Measurements from ENCODE around the gene HNRNPA2B1. TPM values are rescaled to one million over a fixed set of nuclear protein-coding genes. Genes with fewer than 3 reads are reported as not detected.
"Not testable (repeated sequence)": the region's sequence is repeated elsewhere in the genome, so short reads cannot be mapped to it uniquely, and the experiment has no call there.

The HNRNPA2B1 gene
- total RNA-seq, 2 experiments from 2014 or later, result 968 to 975 TPM

DNA sequence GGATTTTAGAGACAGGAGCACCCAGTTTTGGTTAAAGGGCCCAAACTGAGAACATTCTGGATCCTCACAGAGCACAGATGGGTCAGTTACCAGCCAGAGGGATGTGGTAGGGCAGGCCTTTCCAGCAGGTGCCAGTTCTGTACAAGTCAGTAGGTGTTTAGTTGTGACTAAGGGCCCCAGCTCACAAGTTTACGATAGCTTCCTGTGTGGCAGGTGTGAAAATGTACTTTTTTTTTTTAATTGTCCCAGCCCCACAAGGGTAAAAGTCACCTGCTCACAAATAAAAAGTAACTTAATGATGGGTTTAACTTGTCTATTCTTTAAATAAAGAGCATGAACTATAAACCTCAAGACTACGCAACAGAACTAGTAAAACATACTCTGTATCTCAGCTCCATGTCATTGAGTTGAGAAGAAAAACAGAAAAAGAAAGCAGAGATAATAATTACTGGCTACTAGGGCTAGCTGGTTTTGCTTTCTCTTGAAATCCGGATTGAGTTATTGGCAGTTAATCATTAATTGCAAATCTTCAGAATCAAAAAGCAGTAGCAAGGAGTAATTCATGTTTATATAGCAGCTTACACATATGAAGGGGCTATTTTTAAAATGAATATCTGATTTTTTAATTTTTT, 33.1 kb downstream of the HNRNPA2B1 start:
- Mint-ChIP-seq H3K27me3 (no peaks in the 10 kb centered on the region), H3K4me1 (peaks cover 26% of the 10 kb centered on the region), H3K4me3 (peak overlapping the region; percentile 33), H3K36me3 (peaks cover 47% of the 10 kb centered on the region), H3K27ac (peak overlapping the region; percentile 87), H3K9me3 (peaks cover 2% of the 10 kb centered on the region)
- DNase-seq, result no peak

DNA sequence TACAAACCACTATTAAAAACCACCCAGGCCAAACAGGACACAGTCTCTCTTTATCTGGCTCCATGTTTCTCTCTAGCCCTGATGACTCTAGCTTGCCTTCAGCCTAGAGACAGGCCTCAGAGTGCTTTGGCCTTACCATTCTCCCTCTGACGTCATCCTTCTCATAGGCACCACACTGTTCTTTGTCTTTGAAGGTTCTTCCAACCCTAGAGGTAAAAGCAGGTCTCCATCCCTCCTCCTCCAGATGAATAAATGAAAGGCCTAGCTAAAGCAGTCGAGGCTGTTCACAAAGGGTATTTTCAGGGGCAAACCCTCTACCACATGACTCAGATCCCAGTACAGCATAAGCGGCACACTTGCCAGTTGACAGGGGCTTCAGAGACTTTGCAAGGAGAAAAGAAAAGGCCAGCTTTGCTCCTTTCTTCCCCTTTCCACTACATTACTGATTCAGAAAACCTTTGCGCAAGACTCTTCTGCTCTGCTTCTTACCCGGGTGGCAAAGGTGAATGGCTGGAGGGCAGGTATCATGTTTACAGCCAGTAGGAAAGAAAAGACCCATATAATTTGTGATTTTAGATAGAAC, 33.8 kb downstream of the HNRNPA2B1 start:
- Mint-ChIP-seq H3K4me1 (peaks cover 33% of the 10 kb centered on the region), H3K27ac (peak overlapping the region; percentile 87), H3K27me3 (no peaks in the 10 kb centered on the region), H3K4me3 (peak overlapping the region; percentile 33), H3K9me3 (peaks cover 2% of the 10 kb centered on the region), H3K36me3 (peaks cover 44% of the 10 kb centered on the region)
- no peak for DNase-seq

DNA sequence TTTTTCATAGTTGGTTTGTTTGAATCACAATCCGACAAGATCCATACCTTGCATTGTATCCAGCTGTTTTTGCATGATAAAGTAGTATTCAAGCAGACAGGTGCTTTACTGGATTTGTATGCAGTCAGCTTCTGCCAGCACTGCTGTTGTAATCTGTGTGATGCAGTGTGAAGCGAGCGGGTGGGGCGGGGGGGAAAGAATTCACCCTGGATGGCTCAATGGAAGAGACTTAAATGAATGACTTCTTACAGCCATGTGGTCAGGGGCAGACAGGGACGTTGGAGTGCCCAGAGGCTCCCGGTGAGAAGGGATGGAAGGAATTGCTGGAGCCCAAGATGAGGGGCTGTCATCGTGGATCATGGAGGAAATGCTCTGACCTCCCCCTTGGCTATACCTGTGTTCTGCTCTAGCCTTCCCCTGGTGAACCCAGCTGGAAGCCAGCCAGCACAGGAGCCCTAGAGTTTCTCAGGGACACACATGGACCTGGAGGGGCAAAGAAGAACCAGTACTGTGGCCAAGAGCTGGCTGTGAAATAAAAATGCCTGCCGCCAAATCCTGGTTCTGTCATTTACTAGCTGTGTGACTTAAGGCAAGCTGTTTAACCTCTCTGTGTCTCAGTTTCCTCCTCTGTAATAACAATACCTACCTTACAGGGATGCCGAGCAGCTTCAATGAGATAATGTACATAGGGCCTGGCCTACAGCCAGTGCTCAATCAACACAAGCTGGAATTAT, 34.4 kb downstream of the HNRNPA2B1 start:
- Mint-ChIP-seq H3K4me3 (no peak overlapping the region), H3K4me1 (peaks cover 35% of the 10 kb centered on the region), H3K9me3 (peaks cover 2% of the 10 kb centered on the region), H3K36me3 (peaks cover 45% of the 10 kb centered on the region), H3K27ac (peak overlapping the region; percentile 87), H3K27me3 (no peaks in the 10 kb centered on the region)
- DNase-seq, result no peak

DNA sequence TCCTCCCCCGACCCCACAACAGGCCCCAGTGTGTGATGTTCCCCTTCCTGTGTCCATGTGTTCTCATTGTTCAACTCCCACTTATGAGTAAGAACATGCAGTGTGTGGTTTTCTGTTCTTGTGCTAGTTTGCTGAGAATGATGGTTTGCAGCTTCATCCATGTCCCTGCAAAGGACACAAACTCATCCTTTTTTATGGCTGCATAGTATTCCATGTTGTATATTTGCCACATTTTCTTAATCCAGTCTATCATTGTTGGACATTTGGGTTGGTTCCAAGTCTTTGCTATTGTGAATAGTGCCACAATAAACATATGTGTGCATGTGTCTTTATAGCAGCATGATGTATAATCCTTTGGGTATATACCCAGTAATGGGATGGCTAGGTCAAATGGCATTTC, 36.7 kb downstream of the HNRNPA2B1 start:
- Mint-ChIP-seq H3K4me1 (peaks cover 55% of the 10 kb centered on the region), H3K36me3 (peaks cover 53% of the 10 kb centered on the region)
- H3K27me3 Mint-ChIP-seq, H3K9me3 Mint-ChIP-seq, DNase-seq, H3K27ac Mint-ChIP-seq, H3K4me3 Mint-ChIP-seq: not testable (repeated sequence)

DNA sequence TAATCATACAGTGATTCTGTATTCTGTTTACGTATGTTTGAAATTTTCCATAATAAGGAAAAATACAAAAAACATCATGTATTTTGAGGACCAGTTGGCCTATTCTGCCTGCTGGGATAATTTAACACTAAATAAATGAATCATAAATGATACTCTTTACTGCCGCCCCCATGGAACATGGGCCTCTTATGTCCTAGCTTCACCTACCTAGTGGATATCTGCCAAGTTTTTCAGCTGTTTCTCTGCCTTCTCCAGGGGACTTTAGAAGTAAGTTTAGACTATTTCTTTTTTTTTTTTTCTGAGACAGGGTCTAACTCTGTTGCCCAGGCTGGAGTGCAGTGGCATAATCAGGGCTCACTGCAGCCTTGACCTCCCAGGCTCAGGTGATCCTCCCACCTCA, 38.1 kb downstream of the HNRNPA2B1 start:
- DNase-seq, result no peak
- no peak overlapping the region for H3K27ac Mint-ChIP-seq
- no peaks in the 10 kb centered on the region for H3K27me3 Mint-ChIP-seq
- peaks cover 4% of the 10 kb centered on the region for H3K9me3 Mint-ChIP-seq
- H3K4me1 Mint-ChIP-seq, result peaks cover 64% of the 10 kb centered on the region
- H3K36me3 Mint-ChIP-seq, result peaks cover 62% of the 10 kb centered on the region
- no peak overlapping the region for H3K4me3 Mint-ChIP-seq

DNA sequence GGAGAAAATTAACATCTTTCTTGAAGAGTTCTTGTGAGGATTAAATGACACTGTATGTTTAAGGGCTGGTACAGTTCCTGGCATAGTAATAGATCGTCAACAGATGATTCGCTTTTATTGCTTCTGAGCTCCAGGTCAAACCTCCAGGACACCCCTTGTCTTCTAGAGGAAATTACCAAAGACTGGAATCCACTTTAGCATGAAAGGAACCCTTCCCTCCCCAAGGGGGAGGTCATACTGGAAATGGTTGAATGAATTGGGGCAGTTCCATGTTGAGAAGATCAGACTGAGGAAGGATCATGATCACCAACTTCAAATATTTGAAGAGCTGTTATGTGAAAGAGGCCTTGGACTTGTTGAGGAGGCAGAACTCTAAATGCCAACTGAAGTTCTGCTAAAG, 39.6 kb downstream of the HNRNPA2B1 start:
- Mint-ChIP-seq H3K4me1 (peaks cover 65% of the 10 kb centered on the region), H3K9me3 (peaks cover 5% of the 10 kb centered on the region), H3K4me3 (no peak overlapping the region), H3K27ac (no peak overlapping the region), H3K27me3 (no peaks in the 10 kb centered on the region), H3K36me3 (peaks cover 70% of the 10 kb centered on the region)
- DNase-seq, result no peak

DNA sequence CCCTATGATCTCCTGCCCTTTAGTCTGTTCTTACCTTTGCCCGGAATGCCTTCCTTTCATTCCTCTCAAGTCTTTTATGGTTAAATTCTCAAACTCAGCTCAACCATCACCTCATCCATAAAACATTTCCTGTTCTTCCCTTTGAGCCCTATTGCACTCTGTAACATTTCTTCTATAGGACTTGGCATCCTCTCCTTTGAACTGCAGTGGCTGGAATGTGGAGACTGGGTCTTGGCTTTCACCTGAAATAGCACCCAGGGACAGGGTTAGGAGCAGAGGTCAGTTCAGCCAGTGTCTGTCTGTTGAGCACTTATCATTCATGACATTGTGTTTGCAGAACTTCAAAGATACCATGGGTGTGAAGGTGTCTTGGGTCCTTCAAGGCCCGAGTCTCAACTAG, 41.3 kb downstream of the HNRNPA2B1 start:
- peaks cover 82% of the 10 kb centered on the region for H3K36me3 Mint-ChIP-seq
- H3K4me3 Mint-ChIP-seq, result no peak overlapping the region
- no peak for DNase-seq
- no peaks in the 10 kb centered on the region for H3K27me3 Mint-ChIP-seq
- peaks cover 82% of the 10 kb centered on the region for H3K4me1 Mint-ChIP-seq
- H3K9me3 Mint-ChIP-seq, result peaks cover 3% of the 10 kb centered on the region
- peak overlapping the region; percentile 1 for H3K27ac Mint-ChIP-seq

DNA sequence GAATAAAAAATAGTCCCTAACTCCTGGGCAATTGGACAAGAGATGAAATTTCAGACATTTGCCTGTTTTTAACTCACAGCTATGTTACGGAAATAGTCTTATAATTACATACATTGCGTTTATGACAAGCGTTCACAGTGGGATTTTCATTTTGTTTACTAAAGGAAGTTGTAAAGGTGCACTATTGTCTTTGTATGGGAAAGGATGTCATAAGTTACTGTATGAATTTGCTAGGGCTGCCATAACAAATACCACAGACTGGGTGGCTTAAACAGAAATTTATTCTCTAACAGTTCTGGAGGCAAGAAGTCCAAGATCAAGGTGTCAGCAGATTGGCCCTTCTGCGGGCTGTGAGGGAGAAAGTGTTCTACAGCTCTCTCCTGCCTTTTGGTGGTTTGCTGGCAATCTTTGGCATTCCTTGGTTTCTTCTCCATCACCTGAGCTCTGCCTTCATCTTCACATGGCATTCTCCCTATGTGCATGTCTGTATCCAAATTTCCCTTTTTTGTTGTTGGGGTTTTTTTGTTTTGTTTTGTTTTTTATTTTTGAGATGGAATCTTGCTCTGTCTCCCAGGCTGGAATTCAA, 42.9 kb downstream of the HNRNPA2B1 start:
- no peaks in the 10 kb centered on the region for H3K27me3 Mint-ChIP-seq
- peak overlapping the region; percentile 96 for H3K27ac Mint-ChIP-seq
- H3K36me3 Mint-ChIP-seq, result peaks cover 79% of the 10 kb centered on the region
- H3K9me3 Mint-ChIP-seq, result peaks cover 3% of the 10 kb centered on the region
- DNase-seq, result no peak
- H3K4me1 Mint-ChIP-seq, result peaks cover 83% of the 10 kb centered on the region
- H3K4me3 Mint-ChIP-seq, result peak overlapping the region; percentile 29

DNA sequence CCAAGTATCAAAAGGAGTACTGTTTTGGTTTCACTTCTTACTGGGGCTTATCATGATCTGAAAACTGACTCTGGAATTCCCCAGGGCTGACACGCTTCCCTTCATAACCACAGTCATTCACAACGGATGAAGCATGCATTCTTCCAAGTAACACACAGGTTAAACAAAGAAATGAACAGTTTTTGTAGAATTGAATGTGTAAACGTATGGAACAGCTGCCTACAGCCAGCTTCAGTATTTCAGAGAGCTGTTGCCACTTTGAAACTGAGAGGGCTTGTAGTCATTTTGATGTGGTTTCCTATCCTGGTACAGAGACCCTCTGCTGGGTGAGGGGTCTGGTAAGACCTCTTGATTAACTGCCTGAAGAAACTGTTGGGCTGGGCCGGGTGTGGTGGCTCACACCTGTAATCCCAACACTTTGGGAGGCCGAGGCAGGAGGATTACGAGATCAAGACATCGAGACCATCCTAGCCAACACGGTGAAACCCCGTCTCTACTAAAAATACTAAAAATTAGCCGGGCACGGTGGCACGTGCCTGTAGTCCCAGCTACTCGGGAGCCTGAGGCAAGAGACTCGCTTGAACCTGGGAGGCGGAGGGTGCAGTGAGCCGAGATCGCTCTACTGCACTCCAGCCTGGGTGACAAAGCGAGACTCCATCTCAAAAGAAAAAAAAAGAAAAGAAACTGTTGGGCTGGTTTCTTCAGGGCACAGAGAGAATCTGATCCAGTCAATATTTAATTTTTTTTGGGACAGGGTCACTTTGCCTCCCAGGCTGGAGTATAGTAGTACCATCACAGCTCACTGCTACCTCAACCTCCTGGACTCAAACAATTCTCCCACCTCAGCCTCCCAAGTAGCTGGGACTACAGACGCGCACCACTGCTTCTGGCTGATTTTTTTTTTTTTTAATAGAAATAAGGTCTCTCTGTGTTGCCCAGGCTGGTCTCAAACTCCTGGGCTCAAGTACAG, 43.8 kb downstream of the HNRNPA2B1 start:
- H3K27ac Mint-ChIP-seq, result peak overlapping the region; percentile 96
- H3K4me3 Mint-ChIP-seq, result peak overlapping the region; percentile 95
- H3K4me1 Mint-ChIP-seq, result peaks cover 75% of the 10 kb centered on the region
- H3K36me3 Mint-ChIP-seq, result peaks cover 76% of the 10 kb centered on the region
- DNase-seq, result peak; percentile 61
- H3K9me3 Mint-ChIP-seq, result peaks cover 3% of the 10 kb centered on the region
- no peaks in the 10 kb centered on the region for H3K27me3 Mint-ChIP-seq

DNA sequence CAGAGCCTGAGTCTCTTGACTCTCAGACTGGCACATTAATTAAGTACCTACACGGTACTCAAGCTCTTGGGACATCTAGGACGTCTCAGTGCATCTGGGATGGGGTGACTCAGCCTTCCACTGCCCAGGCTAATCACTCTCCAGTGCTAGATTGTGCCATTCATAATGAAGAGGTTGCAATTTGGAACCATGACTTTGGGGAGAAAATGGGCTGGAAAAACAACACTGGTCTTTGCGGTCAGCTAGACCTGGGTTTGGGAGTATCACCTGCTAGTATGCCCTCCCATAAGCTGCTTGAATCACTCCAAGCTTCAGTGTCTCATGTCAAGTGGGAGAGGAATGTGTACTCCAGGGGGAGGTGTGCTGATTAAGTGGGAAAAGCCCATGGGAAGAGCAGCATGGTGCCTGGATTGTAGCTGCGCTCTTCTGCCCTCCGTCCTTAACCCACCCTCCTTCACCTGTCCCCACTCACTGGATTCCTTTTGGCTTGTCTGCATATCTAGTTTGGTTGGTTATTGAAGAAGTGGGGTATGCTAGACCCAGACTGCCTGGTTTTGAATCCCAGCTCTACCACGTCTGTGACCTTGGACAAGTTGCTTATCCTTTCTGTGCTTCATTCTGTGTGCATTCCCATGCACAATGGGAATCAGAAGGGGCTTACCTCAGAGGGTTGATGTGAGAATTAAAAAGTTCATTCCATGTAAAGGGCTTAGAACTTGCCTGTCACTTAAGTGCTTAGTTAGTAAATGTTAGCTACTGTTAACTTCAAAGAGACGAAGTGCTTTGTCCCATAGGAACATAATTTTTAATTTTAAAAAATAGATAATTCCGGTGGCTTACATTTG, 44.8 kb downstream of the HNRNPA2B1 start:
- no peak for DNase-seq
- peak overlapping the region; percentile 95 for H3K4me3 Mint-ChIP-seq
- peak overlapping the region; percentile 96 for H3K27ac Mint-ChIP-seq
- H3K9me3 Mint-ChIP-seq, result peaks cover 5% of the 10 kb centered on the region
- no peaks in the 10 kb centered on the region for H3K27me3 Mint-ChIP-seq
- peaks cover 80% of the 10 kb centered on the region for H3K4me1 Mint-ChIP-seq
- H3K36me3 Mint-ChIP-seq, result peaks cover 68% of the 10 kb centered on the region

DNA sequence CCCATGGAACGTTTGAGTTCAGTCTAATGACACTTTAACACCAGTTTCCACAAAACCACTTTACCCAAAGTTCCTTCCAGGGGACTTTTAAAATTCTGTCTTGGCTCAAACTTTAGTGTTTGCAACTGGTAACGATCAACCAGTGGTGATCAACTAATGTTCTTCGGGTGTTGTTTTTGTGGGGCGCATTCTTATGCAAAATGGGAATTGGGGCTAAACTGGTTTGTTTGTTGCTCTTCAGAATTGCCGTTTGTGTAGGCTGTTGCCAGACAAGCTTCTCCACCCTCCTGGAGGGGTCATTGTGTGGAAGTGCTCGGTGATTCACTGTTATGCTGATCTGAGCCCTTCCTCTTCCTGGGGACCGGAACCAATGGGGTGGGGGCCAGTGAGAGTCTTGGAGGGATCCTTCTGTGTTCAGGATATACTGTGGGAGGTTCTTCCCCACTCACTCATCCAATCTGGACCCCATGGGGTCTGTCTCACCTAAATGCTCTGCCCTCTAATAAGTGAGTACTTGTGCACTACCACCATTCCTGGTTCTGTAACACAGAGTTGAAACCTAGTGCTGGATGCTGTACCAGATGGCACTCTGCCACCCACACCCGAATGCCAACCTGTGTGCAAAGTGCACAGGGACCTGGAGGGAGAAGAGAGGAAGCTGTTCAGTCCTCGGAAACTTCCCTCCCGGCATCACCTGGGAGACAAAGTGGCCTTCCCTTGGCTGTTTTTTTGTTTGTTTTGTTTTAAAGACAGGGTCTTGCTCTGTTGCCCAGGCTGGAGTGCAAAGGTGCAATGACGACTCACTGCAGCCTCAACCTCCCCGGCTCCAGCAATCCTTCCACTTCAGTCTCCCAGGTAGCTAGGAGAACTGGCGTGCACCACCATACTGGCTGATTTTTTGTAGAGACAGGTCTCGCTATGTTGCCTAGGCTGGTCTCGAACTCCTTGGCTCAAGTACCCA, 46.4 kb downstream of the HNRNPA2B1 start:
- Mint-ChIP-seq H3K36me3 (peaks cover 54% of the 10 kb centered on the region), H3K27ac (peak overlapping the region; percentile 96), H3K9me3 (peaks cover 5% of the 10 kb centered on the region), H3K27me3 (no peaks in the 10 kb centered on the region), H3K4me3 (peak overlapping the region; percentile 95), H3K4me1 (peaks cover 69% of the 10 kb centered on the region)
- DNase-seq, result peak; percentile 39

DNA sequence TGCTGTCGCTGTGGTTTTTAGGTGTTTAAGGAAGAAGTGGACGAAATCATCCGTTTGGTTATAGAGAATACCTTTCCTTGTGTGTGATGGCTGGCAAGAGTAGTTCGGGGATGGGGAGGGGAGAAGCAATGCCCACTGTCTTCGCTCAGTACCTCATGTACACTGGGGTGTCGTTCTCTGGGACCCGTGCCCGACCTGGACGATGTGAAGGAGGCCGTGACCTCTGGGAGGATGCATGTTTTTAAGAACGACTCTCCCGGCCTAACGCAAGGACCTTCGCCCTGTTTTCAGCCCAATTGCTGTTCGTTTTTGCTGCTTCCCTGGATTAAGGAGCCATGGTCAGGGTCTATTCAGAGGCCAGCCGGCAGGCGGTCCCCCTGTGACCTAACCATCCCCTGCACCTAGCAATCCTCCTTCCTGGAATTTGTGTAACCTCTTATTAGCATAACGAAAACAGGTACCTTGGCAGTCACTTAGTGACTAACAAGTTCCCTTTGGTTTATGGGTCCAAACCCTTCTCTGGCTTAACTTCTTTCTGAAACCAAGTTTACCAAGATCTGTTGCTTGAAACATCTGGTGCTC, 47.2 kb downstream of the HNRNPA2B1 start:
- Mint-ChIP-seq H3K36me3 (peaks cover 46% of the 10 kb centered on the region), H3K4me1 (peaks cover 62% of the 10 kb centered on the region)
- peak; percentile 38 for DNase-seq

More for the DNA sequence above, 47.2 kb downstream of the HNRNPA2B1 start:
- Mint-ChIP-seq H3K4me3 (peak overlapping the region; percentile 95), H3K27ac (peak overlapping the region; percentile 96), H3K27me3 (no peaks in the 10 kb centered on the region), H3K9me3 (peaks cover 5% of the 10 kb centered on the region)
